ENCODE data around the gene OGFOD2. TPM values are rescaled to one million over a fixed set of nuclear protein-coding genes. Genes with fewer than 3 reads are reported as not detected.

Gene OGFOD2
- total and polyA plus RNA-seq, 9 of the 15 experiments (the other 6 are each of a cell fraction or from before 2014, with no cell fraction given) = 1.4 to 111 (median 18.5) TPM

DNA sequence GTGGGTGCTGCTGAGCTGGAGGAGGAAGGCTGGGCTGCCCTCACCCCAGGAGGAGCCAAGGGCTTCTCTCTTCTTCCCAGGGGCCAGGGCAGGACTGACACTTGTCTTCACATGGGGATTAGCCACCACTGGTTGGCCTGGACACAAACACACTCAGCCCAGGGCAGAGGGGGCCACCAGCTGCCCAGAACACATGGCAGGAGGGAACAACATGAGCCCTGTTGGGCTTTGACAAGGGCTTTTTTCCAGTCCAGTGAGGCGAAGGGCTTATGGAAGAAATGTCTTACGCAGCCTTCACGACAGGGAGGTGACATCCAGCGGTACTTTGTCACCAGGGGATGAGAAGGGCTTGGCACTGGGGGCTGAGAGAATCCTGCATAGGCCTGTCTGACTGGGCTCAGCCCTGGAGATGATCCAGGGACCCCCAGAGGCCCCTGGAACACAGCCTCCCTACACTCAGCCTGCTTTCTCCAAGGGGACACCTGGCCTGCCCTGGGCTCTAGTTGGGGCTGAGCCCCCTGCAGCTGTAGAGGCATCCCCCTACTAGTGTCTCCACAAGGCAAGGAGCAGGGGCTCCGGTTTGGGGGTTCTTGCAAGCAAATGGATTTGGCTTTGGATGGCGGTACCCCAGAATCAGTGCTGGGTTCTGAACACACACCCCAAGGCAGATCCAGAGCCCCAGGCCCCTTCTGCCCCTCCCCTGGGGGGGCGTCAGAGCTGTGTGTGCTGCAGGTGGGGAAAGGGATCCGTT is 24.3 kb downstream of the OGFOD2 start (continued):
- TF ChIP-seq, protein P1, sequence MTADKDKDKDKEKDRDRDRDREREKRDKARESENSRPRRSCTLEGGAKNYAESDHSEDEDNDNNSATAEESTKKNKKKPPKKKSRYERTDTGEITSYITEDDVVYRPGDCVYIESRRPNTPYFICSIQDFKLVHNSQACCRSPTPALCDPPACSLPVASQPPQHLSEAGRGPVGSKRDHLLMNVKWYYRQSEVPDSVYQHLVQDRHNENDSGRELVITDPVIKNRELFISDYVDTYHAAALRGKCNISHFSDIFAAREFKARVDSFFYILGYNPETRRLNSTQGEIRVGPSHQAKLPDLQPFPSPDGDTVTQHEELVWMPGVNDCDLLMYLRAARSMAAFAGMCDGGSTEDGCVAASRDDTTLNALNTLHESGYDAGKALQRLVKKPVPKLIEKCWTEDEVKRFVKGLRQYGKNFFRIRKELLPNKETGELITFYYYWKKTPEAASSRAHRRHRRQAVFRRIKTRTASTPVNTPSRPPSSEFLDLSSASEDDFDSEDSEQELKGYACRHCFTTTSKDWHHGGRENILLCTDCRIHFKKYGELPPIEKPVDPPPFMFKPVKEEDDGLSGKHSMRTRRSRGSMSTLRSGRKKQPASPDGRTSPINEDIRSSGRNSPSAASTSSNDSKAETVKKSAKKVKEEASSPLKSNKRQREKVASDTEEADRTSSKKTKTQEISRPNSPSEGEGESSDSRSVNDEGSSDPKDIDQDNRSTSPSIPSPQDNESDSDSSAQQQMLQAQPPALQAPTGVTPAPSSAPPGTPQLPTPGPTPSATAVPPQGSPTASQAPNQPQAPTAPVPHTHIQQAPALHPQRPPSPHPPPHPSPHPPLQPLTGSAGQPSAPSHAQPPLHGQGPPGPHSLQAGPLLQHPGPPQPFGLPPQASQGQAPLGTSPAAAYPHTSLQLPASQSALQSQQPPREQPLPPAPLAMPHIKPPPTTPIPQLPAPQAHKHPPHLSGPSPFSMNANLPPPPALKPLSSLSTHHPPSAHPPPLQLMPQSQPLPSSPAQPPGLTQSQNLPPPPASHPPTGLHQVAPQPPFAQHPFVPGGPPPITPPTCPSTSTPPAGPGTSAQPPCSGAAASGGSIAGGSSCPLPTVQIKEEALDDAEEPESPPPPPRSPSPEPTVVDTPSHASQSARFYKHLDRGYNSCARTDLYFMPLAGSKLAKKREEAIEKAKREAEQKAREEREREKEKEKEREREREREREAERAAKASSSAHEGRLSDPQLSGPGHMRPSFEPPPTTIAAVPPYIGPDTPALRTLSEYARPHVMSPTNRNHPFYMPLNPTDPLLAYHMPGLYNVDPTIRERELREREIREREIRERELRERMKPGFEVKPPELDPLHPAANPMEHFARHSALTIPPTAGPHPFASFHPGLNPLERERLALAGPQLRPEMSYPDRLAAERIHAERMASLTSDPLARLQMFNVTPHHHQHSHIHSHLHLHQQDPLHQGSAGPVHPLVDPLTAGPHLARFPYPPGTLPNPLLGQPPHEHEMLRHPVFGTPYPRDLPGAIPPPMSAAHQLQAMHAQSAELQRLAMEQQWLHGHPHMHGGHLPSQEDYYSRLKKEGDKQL (CRISPR knock-in tag; IDR thresholded peaks at IDR 0.05; ENCODE audit: borderline replicate concordance) = no peak

GRCh38 chr12:122999986-123000420 is 25.0 kb downstream of the OGFOD2 start:
- Histone ChIP-seq H3K9me3 (replicated peaks; ENCODE audit: control insufficient read depth, insufficient read depth, low read depth, low read length) (no peaks in the 10 kb centered on the region), H4K20me1 (replicated peaks; ENCODE audit: control insufficient read depth, insufficient read depth, low read length) (no peaks in the 10 kb centered on the region), H3K4me1 (replicated peaks in 1 of 2; ENCODE audit: control insufficient read depth in 2 of 2, insufficient read depth in 2 of 2, low read length in 2 of 2) (peaks cover 13 to 33% of the 10 kb centered on the region in 2 experiments), H3K4me2 (ENCODE audit: insufficient read depth, low read length) (peak overlapping the region; percentile 6), H2AFZ (ENCODE audit: low read depth, low read length) (peak overlapping the region; percentile 60; the same call in 1 of the 2 replicates), H3K36me3 (ENCODE audit: control insufficient read depth, insufficient read depth, low read length) (no peaks in the 10 kb centered on the region), H3K27me3 (ENCODE audit: control insufficient read depth in 2 of 2, insufficient read depth in 2 of 2, low read length in 2 of 2) (no peaks in the 10 kb centered on the region), H3K79me2 (ENCODE audit: control insufficient read depth, insufficient read depth, low read length) (no peaks in the 10 kb centered on the region), H3K27ac (ENCODE audit: extremely low read depth, low read depth, low read length) (no peak overlapping the region), H3K9me1 (ENCODE audit: control insufficient read depth, insufficient read depth, low read length) (no peaks in the 10 kb centered on the region), H3K4me3 (no peak overlapping the region), H3K9ac (ENCODE audit: insufficient read depth in 1 of 2, low read depth in 2 of 2, low read length in 2 of 2) (peak overlapping the region in 1 of 2 experiments; percentile 86; a peak in 2 of 4 replicates)
- peak in 2 of 4 experiments; percentile 43 to 44 for DNase-seq (ENCODE audit: extremely low read depth in 1 of 4, low spot score in 3 of 4)
- peak; percentile 73 for FAIRE-seq
- ChIA-PET CTCF (ENCODE audit: low intra/inter-chr PET ratio) (no interaction called here), POLR2A (interaction anchor here (0.6 to 1.6 kb wide), 7 partner anchors 8 to 851 kb away, joined by 3 to 7 read pairs (median 3); partner anchors contain the start of genes MPHOSPH9, MTRFR and OGFOD2)
- intact Hi-C loops (cut with micrococcal nuclease) (no loop called here), in situ Hi-C loops (cut with MboI) (no loop called here)
- BruUV-seq (replicated peaks) = no TSS peak
- ATAC-seq = peak; percentile 68
- 14% methylated on average over 19 of the region's 20 CpGs for WGBS (ENCODE audit: insufficient coverage, low coverage, missing lambda C conversion rate)
- TF ChIP-seq MAFK (IDR thresholded peaks at IDR 0.05; ENCODE audit: low read length) (no peak), KDM5B (IDR thresholded peaks at IDR 0.05; ENCODE audit: insufficient replicate concordance, low read depth, low read length) (peak; percentile 46), SPI1 (IDR thresholded peaks at IDR 0.05; ENCODE audit: borderline replicate concordance, low read depth, low read length) (0 out of 2 replicates have a peak, but pooled peaks have one; percentile 34), NONO (IDR thresholded peaks at IDR 0.05; ENCODE audit: low read depth in 2 of 2, low read length in 1 of 2) (no peak), CBFA2T2 (conservative IDR thresholded peaks at IDR 0.05) (0 out of 2 replicates have a peak, but pooled peaks have one; percentile 5), MAZ (CRISPR knock-in tag; conservative IDR thresholded peaks at IDR 0.05 in 1 of 2, IDR thresholded peaks at IDR 0.05 in 1 of 2) (peak; percentile 32 to 35; a peak in 1 of 4 replicates), KLF16 (IDR thresholded peaks at IDR 0.05) (peak; percentile 13; the same call in 1 of the 2 replicates)
- TF ChIP-seq, protein P2, sequence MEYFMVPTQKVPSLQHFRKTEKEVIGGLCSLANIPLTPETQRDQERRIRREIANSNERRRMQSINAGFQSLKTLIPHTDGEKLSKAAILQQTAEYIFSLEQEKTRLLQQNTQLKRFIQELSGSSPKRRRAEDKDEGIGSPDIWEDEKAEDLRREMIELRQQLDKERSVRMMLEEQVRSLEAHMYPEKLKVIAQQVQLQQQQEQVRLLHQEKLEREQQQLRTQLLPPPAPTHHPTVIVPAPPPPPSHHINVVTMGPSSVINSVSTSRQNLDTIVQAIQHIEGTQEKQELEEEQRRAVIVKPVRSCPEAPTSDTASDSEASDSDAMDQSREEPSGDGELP (CRISPR knock-in tag; IDR thresholded peaks at IDR 0.05; ENCODE audit: borderline replicate concordance) = peak; percentile 13; the same call in 1 of the 2 replicates
- TF ChIP-seq, protein P3, sequence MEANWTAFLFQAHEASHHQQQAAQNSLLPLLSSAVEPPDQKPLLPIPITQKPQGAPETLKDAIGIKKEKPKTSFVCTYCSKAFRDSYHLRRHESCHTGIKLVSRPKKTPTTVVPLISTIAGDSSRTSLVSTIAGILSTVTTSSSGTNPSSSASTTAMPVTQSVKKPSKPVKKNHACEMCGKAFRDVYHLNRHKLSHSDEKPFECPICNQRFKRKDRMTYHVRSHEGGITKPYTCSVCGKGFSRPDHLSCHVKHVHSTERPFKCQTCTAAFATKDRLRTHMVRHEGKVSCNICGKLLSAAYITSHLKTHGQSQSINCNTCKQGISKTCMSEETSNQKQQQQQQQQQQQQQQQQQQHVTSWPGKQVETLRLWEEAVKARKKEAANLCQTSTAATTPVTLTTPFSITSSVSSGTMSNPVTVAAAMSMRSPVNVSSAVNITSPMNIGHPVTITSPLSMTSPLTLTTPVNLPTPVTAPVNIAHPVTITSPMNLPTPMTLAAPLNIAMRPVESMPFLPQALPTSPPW (CRISPR knock-in tag; IDR thresholded peaks at IDR 0.05) = peak; percentile 74

Data from K562 (cell line).